GM18511 (cell line): ENCODE data around the gene MVB12A.

Experiments
- ATAC-seq: cut with Tn5 transposase; IDR thresholded peaks from one replicate; pipeline ENCODE4 v1.9.1; 2021; ENCODE audit warnings: mild to moderate bottlenecking, moderate library complexity; ENCODE audit not compliant: unreplicated experiment

MVB12A gene

DNA sequence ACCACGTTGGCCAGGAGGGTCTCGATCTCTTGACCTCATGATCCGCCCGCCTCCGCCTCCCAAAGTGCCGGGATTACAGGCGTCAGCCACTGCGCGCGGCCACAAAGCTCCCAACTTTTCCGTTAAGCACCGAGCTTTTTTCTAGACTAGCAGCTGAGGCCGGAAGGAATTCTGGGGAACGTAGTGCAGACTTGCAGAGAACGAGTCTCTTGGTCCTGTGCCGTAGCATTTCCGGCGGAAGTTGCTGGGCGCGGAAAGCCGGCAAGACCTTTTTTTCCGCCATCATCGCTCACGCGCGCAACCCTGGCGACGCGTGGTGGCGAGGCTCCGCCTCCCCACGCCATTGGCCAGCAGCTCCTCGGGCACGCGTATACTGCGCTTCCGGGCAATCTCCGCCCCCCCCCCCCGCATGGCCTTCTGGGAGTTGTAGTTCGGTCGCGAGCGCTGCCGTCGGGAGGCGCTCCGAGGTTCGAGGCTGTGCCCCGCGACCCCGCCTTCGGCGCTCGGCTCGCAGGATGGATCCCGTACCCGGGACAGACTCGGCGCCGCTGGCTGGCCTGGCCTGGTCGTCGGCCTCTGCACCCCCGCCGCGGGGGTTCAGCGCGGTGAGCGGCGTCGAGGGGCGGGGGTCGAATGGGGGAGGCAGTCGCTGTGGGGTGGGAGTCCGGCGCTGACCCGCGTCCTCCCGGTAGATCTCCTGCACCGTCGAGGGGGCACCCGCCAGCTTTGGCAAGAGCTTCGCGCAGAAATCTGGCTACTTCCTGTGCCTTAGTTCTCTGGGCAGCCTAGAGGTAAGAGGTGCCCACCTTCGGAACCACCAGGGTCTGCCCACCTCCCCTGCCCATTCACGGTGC lies at the start of gene MVB12A:
Gene MVB12A, plus strand, starts transcription at position 427 of the 854 bp plus-strand sequence. Its CDS starts 89 bp downstream, at position 516.
- ATAC-seq, result peak; percentile 89

DNA sequence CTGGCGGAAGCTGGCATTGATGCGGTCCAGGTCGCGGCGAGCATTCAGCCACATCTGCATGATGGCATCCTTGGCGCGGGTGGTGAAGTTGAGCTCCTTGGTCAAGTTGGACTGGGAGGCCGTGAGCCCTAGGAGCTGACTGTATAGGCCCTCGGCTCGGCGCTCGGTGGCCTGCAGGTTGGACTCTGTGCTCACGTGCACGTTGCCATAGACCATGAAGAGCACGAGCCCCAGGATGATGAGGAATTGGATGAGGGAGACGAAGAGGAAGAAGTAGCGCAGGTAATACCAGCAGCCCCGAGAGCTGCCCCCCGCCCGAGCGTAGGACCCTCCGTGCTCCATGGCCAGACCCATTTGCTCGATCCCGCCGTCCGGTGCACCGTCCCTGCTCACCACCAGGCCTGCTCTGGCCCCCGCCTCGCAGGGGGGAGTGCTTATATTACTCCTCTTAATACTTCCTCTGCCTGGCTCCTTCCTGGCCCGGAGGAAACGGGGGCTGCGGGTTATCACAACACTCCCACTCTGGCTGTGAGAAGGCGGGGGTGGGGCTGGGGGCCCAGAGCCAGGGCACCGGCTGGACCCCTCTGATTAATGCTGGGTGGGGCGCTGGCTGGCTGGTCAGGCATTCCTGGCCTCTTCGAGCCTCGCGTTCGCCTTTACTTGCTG lies 42.8 kb upstream of the MVB12A start, which contains the start of gene PLVAP:
Gene PLVAP, minus strand, starts transcription at position 408 of the 666 bp plus-strand sequence. Its CDS starts 54 bp downstream, at position 354.
- ATAC-seq, result no peak

- no peak for ATAC-seq
Measured at GRCh38 chr19:17378271-17378670, 41.6 kb upstream of the MVB12A start.

DNA sequence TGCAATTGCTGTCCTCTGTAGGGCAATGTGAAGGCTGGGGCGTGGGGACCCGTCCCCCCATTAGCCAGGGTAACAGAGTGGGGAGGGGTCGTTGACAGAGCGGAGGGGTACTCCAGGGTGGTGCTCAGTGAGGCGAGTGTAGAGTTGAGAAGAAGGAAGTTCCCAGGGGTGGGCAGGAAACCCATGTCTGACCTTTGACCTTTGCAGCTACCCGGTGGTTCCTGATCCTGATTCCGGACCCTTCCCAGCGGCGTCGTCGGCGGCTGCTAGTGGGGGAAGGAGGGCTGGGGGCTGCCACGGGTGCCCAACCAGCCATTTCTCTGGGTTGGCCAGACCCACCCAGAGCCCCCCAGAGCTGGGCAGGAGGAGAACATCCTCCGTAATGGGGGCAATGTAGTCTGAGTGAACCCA lies 40.6 kb upstream of the MVB12A start:
- ATAC-seq, result no peak

DNA sequence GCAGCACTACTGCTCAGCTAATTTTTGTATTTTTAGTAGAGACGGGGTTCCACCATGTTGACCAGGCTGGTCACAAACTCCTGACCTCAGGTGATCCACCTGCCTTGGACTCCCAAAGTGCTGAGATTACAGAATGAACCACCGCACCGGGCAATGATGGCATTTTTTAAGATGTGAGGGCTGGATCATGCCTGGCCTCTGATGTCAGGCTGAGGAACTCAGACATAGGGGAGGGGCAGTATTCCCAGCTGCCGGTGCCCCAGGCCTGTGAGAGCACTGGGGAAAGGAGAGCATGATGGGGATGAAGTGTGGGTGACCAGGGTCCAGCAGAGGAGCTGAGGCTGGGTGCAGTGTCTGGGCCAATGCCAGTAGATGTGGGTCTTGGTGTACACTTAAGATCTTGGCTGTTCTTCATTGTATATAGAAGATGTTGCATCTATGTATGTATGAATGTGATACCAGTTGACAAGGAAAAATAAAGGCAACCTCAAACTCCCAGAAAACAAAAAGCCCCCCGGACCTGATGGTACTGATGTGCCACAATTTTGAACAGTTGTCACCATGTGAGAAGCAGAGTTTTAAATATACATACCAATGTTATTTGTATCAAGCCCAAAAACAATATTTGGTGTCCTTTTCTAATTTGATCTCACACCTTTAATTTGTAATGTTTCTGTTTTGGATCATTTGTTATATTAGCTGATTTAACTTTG lies 39.3 kb upstream of the MVB12A start:
- ATAC-seq, result no peak

GRCh38 chr19:17385878-17386611 lies 33.8 kb upstream of the MVB12A start:
- ATAC-seq, result no peak

DNA sequence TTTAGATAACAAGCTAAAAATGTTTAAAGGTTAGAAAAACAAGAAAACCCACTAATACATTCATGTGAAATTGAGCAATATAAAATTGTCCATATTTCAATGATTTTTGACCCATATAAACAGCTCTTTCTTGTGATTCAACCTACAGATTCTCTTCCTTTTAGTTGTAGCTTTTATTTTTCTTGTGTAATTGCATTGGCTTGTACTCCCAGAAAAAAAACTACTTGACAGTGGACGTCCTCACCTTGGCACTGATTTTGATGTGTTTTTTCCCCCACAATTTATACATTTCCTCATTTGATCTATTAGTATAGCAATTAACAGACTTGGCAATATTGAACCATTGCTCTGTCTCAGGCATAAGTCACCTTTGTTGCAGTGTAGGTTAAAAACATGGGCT lies 30.6 kb upstream of the MVB12A start:
- ATAC-seq, result no peak

DNA sequence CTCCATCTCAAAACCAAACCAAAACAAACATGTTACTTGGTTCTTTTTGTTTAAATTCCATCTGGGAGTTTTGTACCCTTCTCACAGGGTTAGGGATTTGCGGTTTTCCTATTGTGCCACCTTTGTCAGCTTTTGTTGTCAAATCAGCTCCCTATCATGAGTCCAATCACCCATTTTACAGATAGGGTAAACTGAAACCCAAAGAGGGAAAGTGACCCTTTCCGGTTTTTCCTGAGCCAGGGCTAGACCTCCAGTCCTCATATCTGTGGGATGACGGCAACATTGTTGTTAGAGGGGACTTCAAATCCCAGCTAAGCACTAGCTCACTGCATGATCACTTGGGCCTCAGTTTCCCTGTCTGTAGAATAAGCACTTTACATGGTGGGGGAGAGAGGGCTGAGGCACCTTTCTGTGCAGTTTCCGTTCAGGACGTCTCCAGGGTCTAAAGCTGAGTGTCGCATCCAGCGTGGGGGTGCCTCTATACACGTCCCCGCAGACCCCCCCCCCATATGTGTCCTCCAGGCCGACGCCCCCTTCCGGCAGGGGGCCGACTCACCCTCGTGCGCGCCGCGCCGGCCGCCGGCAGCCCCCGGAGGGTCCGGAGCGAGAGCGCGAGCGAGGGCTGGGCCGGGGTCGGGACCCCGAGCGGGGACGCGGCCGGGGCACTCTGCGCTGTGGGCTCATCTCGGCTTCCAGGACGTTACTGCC lies 29.7 kb upstream of the MVB12A start:
- ATAC-seq, result no peak

DNA sequence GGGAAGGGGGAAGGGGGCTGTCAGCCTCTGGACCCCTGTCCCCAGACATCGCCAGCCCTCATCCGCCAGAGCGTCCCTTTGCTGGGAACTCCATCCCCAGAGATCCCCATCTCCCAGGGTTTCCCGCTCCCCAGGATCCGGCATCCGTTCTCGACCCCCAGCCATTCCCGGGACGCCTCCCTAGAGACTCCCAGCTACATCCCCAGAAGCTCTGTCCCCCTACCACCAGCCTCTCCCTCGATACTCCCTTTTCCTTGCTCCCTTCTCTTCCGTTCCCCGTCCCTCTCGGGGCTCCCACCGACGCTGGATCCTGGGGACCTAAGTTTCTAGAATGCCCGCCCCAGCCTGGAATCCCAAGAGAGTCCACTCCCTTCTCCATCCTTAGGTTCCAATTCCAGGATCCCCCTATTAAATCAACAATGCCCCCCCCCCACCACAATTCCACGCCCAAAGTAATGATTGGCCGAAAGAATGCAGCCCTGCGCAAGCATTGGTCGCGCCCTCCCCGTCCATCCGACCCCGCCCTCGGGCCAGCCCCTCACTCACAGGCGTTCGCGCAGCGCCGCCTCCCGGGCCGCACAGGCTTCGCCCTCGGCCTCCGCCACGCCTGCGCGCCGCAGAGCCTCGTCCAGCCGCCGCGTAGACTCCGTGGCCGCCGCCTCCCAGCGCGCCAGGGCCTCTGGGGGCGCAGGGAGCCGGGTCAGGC lies 29.0 kb upstream of the MVB12A start:
- peak; percentile 90 for ATAC-seq

- peak; percentile 22 for ATAC-seq
Measured at GRCh38 chr19:17391371-17392151, 28.3 kb upstream of the MVB12A start.

GRCh38 chr19:17393002-17393401 lies 26.8 kb upstream of the MVB12A start:
- ATAC-seq, result no peak

- no peak for ATAC-seq
Measured at GRCh38 chr19:17393914-17394313, 25.9 kb upstream of the MVB12A start, which contains the start of gene CCDC194. Gene CCDC194, minus strand, starts transcription at chr19:17394196. Its CDS starts 38 bp downstream, at chr19:17394158.

GRCh38 chr19:17394891-17395415 lies 24.9 kb upstream of the MVB12A start:
- no peak for ATAC-seq

DNA sequence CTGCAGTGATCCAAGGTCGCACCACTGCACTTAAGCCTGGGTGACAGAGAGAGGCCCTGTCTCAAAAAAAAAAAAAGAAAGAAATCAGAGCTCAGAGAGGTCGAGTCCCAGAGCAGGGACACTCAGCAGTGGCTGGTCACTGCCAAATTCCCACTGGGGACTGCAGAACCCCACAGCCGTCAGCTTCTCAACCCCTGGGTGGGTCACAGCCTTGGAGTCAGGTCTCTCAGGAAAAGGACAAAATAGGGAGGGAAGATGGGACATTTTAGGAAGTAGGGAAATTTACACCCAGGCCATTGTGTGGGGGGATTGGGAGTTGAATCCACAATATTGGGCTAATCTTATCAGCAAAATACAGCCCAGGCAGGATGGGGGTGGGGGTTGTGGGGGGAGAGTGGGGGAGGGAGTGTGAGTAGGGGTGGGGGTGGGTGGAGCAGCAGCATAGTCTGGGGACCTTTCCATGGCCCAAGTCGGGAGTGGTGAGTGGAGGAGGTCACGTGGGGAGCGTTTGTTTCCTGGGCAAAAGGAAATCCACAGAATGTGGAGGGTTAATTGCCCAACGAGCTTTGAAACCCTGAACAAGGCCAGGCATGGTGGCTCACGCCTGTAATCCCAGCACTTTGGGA lies 20.8 kb upstream of the MVB12A start:
- no peak for ATAC-seq

DNA sequence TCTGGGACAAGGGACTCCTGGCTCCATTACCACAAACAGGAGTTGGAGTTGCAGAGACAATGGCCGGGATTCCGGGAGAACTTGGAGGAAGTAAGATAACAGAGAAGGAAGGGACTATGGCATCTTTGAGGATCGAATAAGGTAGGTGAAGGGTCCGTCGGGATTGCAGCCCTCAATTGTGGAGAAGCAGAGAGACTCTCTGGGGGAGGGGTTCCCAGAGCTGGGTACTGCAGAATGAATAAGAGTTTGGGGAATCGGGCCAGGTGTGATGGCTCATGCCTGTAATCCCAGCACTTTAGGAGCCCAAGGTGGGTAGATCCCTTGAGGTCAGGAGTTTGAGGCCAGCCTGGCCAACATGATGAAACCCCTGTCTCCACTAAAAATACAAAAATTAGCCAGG lies 18.2 kb upstream of the MVB12A start:
- ATAC-seq, result no peak

DNA sequence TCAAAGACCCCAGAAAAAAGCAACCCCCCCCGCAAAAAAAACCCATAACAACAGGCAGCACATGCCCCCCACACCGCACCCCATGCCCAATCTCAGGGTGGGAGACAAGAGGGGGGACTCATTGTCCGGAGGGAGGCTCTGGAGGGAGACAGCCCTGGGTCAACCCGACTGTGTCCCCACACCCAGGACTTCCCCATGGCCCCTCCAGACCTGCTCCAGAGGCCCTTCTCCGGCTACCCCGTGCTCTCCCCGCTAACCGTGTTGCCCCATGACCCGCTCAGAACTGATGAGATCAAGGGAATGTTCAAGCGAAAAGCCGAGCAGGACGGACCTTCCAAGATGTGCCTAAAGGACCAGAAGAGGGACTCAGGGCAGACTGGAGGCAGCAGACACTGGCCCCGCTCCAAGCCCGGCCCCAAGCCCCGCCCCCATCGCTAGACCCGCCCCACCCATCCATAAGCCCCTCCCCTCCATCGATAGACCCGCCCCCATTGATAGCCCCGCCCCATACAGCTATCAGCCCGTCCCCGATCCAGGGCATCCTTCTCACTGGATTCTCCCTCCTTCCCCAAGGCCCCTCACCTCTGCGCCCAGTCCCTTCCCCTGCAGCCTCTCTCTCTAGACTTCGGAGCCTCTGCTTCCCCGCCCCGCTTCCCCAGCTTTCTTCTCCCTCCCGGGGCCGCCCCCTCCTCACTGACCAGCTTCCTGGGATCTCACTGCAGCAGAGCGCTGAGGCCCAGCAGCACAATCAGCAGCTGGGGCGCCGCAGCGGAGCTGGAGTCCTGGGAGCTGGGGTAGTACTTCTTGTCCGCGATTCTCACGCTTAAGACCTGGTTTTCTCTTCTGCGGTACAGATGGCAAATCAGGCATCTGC lies 16.6 kb upstream of the MVB12A start:
- ATAC-seq, result no peak

DNA sequence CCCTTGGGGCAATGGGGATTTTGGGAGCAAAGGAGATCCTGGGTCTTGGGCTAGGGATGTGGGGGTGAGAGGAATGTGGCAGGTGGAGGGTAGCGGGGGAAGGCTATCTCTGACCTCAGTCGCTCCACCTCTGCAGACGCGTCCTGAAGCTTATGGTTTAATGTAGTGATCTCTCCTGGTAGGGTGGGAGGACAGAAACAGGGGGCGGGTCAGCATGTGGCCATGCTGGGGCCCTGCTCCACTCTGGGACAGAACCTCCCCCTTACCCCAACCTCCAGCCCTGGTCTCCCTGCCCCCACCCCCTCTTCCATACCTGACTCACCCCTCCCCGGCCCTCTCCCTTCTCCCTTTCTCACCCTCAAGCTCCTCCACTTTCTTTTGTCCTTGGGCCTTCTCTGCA lies 15.8 kb upstream of the MVB12A start:
- ATAC-seq, result no peak
